Measurements from ENCODE around the gene TMEM53. TPM values are rescaled to one million over a fixed set of nuclear protein-coding genes. Genes with fewer than 3 reads are reported as not detected.

The TMEM53 gene
- total RNA-seq, 1 experiment from 2014 or later, result 8.2 TPM

- no peak for TF ChIP-seq GRHL2 (CRISPR knock-in tag; IDR thresholded peaks at IDR 0.05; ENCODE audit: insufficient replicate concordance, severe bottlenecking)
Observed at GRCh38 chr1:44721485-44722361, 47.4 kb upstream of the TMEM53 start (continued).

- Mint-ChIP-seq H3K27me3 (ENCODE audit: low read depth) (peaks cover 3% of the 10 kb centered on the region), H3K27ac (peak overlapping the region; percentile 11; the same call in 1 of the 2 replicates), H3K9me3 (no peaks in the 10 kb centered on the region), H3K4me1 (peaks cover 6% of the 10 kb centered on the region; the same call in 1 of the 2 replicates), H3K36me3 (no peaks in the 10 kb centered on the region), H3K4me3 (no peak overlapping the region)
- ChIA-PET CTCF (interaction anchor here (5.2 kb wide), 1 partner anchor 10 kb away, joined by 40 read pairs; the partner anchor contains the start of gene RNU5D-1), POLR2A (no interaction called here)
- ATAC-seq (no peak), DNase-seq (ENCODE audit: low spot score) (no peak)
- TF ChIP-seq GRHL2 (CRISPR knock-in tag; IDR thresholded peaks at IDR 0.05; ENCODE audit: insufficient replicate concordance, severe bottlenecking) (no peak), ZNF138 (CRISPR knock-in tag; conservative IDR thresholded peaks at IDR 0.05) (no peak), ZNF532 (CRISPR knock-in tag; IDR thresholded peaks at IDR 0.05; ENCODE audit: borderline replicate concordance) (no peak)
Observed at GRCh38 chr1:44720281-44720680, 46.0 kb upstream of the TMEM53 start.

GRCh38 chr1:44719318-44719717 is 45.0 kb upstream of the TMEM53 start:
- DNase-seq (ENCODE audit: low spot score) (no peak), ATAC-seq (no peak)
- CTCF ChIA-PET, result interaction anchor here (0.7 to 5.2 kb wide), 2 partner anchors 11 to 52 kb away, joined by 3 to 40 read pairs; partner anchors contain the start of gene RNU5D-1
- peaks cover 3% of the 10 kb centered on the region for H3K27me3 Mint-ChIP-seq (ENCODE audit: low read depth)
- POLR2A ChIA-PET, result interaction anchor here (0.7 kb wide), 1 partner anchor 486 kb away, joined by 4 read pairs; no protein-coding TSS in a partner anchor
- no peak overlapping the region for H3K4me3 Mint-ChIP-seq
- no peaks in the 10 kb centered on the region for H3K9me3 Mint-ChIP-seq
- H3K4me1 Mint-ChIP-seq, result peaks cover 4% of the 10 kb centered on the region; the same call in 1 of the 2 replicates
- H3K27ac Mint-ChIP-seq, result no peak overlapping the region
- H3K36me3 Mint-ChIP-seq, result no peaks in the 10 kb centered on the region
- TF ChIP-seq ZNF317 (CRISPR knock-in tag; IDR thresholded peaks at IDR 0.05; ENCODE audit: borderline replicate concordance, low read depth) (no peak), NFYB (CRISPR knock-in tag; conservative IDR thresholded peaks at IDR 0.05; ENCODE audit: low read depth) (no peak), ZNF232 (CRISPR knock-in tag; IDR thresholded peaks at IDR 0.05) (no peak), CREB1 (CRISPR knock-in tag; IDR thresholded peaks at IDR 0.05) (no peak), ZNF281 (CRISPR knock-in tag; IDR thresholded peaks at IDR 0.05) (no peak), ZSCAN18 (CRISPR knock-in tag; IDR thresholded peaks at IDR 0.05) (no peak), CDX4 (CRISPR knock-in tag; IDR thresholded peaks at IDR 0.05; ENCODE audit: borderline replicate concordance) (no peak), OVOL2 (CRISPR knock-in tag; IDR thresholded peaks at IDR 0.05; ENCODE audit: borderline replicate concordance) (no peak), MAX (CRISPR knock-in tag; IDR thresholded peaks at IDR 0.05) (no peak), ETV6 (CRISPR knock-in tag; IDR thresholded peaks at IDR 0.05) (no peak), CTCF (IDR thresholded peaks at IDR 0.05) (no peak), RELA (CRISPR knock-in tag; IDR thresholded peaks at IDR 0.05; ENCODE audit: borderline replicate concordance) (no peak), ZNF671 (CRISPR knock-in tag; IDR thresholded peaks at IDR 0.05) (no peak), ZNF219 (CRISPR knock-in tag; IDR thresholded peaks at IDR 0.05; ENCODE audit: borderline replicate concordance) (no peak), ZNF423 (CRISPR knock-in tag; IDR thresholded peaks at IDR 0.05) (no peak), ZNF121 (CRISPR knock-in tag; IDR thresholded peaks at IDR 0.05) (no peak)
